ENCODE results near the gene GPATCH2L. TPM values are rescaled to one million over a fixed set of nuclear protein-coding genes. Genes with fewer than 3 reads are reported as not detected.
A peak's percentile ranks its signal among the peaks of the same experiment; 100 is the strongest.

The GPATCH2L gene
- total RNA-seq, 1 donor from 2014 or later, result 20.4 TPM

GRCh38 chr14:76186308-76187027, 34.7 kb downstream of the GPATCH2L start:
- DNase-seq (no peak), ATAC-seq (ENCODE audit: poor library complexity) (no peak)
- intact Hi-C loops (cut with DNase I), result no loop called here

GRCh38 chr14:76191297-76191696, 39.6 kb downstream of the GPATCH2L start:
- intact Hi-C loops (cut with DNase I), result no loop called here
- DNase-seq (no peak), ATAC-seq (ENCODE audit: poor library complexity) (peak; percentile 73)

GRCh38 chr14:76193696-76194095, 42.0 kb downstream of the GPATCH2L start:
- ATAC-seq (ENCODE audit: poor library complexity) (no peak), DNase-seq (no peak)
- intact Hi-C loops (cut with DNase I), result no loop called here

- DNase-seq (no peak), ATAC-seq (ENCODE audit: poor library complexity) (no peak)
- intact Hi-C loops (cut with DNase I), result no loop called here
Measured at GRCh38 chr14:76194327-76194726, 42.6 kb downstream of the GPATCH2L start.

GRCh38 chr14:76195003-76195402, 43.3 kb downstream of the GPATCH2L start:
- DNase-seq (no peak), ATAC-seq (ENCODE audit: poor library complexity) (no peak)
- intact Hi-C loops (cut with DNase I), result no loop called here

- DNase-seq, result no peak
- no peak for ATAC-seq (ENCODE audit: poor library complexity)
- intact Hi-C loops (cut with DNase I), result no loop called here
Measured at GRCh38 chr14:76196980-76197695, 45.4 kb downstream of the GPATCH2L start.

GRCh38 chr14:76201162-76201561, 49.4 kb downstream of the GPATCH2L start:
- DNase-seq (no peak), ATAC-seq (ENCODE audit: poor library complexity) (no peak)
- intact Hi-C loops (cut with DNase I), result no loop called here

GRCh38 chr14:76203086-76204001, 51.6 kb downstream of the GPATCH2L start:
- ATAC-seq (ENCODE audit: poor library complexity) (no peak), DNase-seq (no peak)
- intact Hi-C loops (cut with DNase I), result no loop called here

GRCh38 chr14:76204461-76205230, 52.9 kb downstream of the GPATCH2L start:
- DNase-seq (no peak), ATAC-seq (ENCODE audit: poor library complexity) (no peak)
- intact Hi-C loops (cut with DNase I), result no loop called here

- DNase-seq (no peak), ATAC-seq (ENCODE audit: poor library complexity) (no peak)
- intact Hi-C loops (cut with DNase I), result no loop called here
Measured at GRCh38 chr14:76205708-76206107, 54.0 kb downstream of the GPATCH2L start.

GRCh38 chr14:76208340-76208739, 56.6 kb downstream of the GPATCH2L start:
- intact Hi-C loops (cut with DNase I), result no loop called here
- DNase-seq (no peak), ATAC-seq (ENCODE audit: poor library complexity) (no peak)

GRCh38 chr14:76212242-76212641, 60.5 kb downstream of the GPATCH2L start:
- DNase-seq (no peak), ATAC-seq (ENCODE audit: poor library complexity) (no peak)
- intact Hi-C loops (cut with DNase I), result no loop called here

- ATAC-seq (ENCODE audit: poor library complexity) (no peak), DNase-seq (no peak)
- intact Hi-C loops (cut with DNase I), result no loop called here
Measured at GRCh38 chr14:76217179-76217578, 65.5 kb downstream of the GPATCH2L start.

GRCh38 chr14:76218662-76219061, 66.9 kb downstream of the GPATCH2L start:
- ATAC-seq (ENCODE audit: poor library complexity) (no peak), DNase-seq (no peak)
- intact Hi-C loops (cut with DNase I), result no loop called here

GRCh38 chr14:76219873-76220272, 68.2 kb downstream of the GPATCH2L start:
- intact Hi-C loops (cut with DNase I), result no loop called here
- DNase-seq, result no peak
- no peak for ATAC-seq (ENCODE audit: poor library complexity)

- intact Hi-C loops (cut with DNase I), result no loop called here
- DNase-seq (no peak), ATAC-seq (ENCODE audit: poor library complexity) (no peak)
Measured at GRCh38 chr14:76227450-76228050, 75.8 kb downstream of the GPATCH2L start.

GRCh38 chr14:76228138-76228537, 76.4 kb downstream of the GPATCH2L start:
- DNase-seq, result no peak
- intact Hi-C loops (cut with DNase I), result no loop called here
- ATAC-seq (ENCODE audit: poor library complexity), result no peak

GRCh38 chr14:76232800-76233199, 81.1 kb downstream of the GPATCH2L start:
- intact Hi-C loops (cut with DNase I), result no loop called here
- no peak for ATAC-seq (ENCODE audit: poor library complexity)
- DNase-seq, result no peak
